GM21526 (cell line): ENCODE results near the gene ZNF790.

Experiments
- ATAC-seq: cut with Tn5 transposase; IDR thresholded peaks from one replicate; pipeline ENCODE4 v1.9.1; 2021; ENCODE audit warnings: moderate library complexity; ENCODE audit not compliant: unreplicated experiment, low FRiP score

ZNF790 gene

DNA sequence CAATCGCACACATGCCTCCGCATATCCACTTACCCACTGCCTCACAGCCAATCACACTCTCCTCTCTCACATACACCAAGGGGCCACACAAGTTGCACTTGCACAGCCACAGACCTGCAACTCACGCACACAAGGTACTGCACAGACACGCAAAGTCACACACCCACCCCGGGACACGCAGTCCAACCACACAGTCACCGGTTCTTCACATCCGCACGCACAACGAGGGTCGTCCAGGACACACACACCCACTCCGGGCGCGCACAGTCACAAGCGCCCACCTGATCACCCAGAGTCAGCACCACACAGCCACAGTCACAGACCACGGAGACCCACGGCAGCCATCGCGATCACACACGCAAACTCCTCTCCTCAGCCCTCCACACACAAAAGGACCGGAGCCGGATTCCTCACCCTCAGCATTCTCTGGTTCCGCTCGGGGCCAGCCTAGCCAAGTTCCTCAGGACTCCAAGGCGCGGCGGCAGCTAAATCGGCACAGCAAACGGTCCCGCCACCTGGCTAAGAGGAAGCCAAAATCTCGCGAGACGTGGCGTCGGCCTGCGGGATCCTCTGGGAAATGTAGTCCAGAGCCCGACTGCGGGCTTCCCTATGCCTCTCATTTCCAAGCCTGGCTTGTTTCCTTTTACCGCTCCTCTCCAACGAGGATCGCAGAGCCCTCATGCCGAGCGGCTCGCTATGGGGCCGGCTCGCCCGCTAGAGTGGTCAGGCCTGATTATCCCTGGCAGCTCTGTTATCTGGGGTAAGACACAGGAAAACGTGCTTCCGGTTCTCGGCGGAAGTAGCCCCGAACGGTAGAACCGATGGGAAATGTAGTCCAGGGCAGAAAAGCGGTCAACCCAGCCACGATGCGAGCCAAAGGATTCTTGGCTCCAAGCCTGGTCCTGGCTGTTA, 65.6 kb downstream of the ZNF790 start, which contains the start of gene ZNF850:
Gene ZNF850 (minus strand): TSS at position 497 of the 912 bp plus-strand sequence. CDS start 10,201 bp downstream, outside the sequence.
- ATAC-seq, result peak; percentile 83

DNA sequence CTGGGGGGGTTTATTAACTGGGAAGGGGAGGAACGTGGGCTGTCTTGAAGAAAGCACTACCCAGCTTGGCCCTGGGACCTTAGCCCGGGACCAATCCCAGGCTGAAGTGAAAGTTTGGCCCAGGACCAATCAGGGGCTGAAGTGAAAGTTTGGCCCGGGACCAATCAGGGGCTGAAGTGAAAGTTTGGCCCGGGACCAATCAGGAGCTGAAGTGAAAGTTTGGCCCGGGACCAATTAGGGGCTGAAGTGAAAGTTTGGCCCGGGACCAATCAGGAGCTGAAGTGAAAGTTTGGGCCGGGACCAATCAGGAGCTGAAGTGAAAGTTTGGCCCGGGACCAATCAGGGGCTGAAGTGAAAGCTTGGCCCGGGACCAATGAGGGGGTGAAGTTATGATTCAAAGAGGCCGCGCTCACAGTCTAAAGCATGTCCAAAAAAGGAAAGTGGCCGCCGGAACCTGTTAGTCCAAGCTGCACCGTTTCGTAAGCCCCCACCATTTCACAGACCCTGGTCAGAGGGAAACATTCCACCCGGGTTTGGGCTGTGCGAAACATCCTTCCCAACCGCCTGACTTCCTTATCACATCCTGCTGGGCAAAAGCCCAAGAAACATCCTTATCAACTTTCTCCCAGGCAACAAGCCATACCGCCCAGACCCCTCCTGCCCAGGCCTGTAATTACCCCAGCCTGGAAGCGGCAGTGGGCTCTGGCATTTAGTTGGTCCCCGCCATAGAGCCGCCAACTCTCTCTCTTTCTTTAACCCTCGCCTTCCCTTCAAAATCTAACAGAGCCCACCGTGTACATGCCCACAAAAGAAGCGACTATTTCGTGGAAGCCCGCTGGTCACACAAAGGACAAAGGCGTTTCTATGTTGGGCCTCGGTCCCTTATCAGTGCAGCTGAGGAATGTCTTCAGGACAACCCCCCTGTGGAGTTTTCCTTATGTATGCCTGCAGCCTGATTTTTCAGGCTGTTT, 66.6 kb downstream of the ZNF790 start:
- no peak for ATAC-seq
